ENCODE data around the gene OSBPL5.

OSBPL5 gene

DNA sequence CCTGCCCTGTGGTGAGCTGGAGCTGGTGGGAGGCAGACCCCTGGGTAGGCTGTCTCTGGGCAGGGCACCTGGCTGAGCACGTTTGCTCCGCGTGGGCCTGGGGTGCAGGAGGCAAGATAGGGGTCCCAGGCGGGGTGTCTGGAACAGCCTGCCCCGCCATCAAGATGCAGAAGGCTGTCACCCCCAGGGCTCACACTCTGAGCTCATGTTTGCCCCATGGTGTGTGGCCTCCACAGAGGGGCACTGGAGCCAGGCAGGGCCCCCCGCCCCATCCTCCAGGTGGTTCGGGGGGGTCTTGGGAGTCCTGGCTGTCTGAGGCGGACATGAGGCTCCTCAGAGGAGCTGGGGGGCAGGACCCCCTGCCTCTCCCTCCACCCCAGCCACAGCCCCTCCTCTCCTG lies 79.0 kb downstream of the OSBPL5 start:
- H3K4me3 ChIP-seq (ENCODE audit: low read length) = no peak overlapping the region
- TF ChIP-seq EZH2phosphoT487 (IDR thresholded peaks at IDR 0.05; ENCODE audit: borderline replicate concordance, low read length) = no peak
- TF ChIP-seq, protein P1, sequence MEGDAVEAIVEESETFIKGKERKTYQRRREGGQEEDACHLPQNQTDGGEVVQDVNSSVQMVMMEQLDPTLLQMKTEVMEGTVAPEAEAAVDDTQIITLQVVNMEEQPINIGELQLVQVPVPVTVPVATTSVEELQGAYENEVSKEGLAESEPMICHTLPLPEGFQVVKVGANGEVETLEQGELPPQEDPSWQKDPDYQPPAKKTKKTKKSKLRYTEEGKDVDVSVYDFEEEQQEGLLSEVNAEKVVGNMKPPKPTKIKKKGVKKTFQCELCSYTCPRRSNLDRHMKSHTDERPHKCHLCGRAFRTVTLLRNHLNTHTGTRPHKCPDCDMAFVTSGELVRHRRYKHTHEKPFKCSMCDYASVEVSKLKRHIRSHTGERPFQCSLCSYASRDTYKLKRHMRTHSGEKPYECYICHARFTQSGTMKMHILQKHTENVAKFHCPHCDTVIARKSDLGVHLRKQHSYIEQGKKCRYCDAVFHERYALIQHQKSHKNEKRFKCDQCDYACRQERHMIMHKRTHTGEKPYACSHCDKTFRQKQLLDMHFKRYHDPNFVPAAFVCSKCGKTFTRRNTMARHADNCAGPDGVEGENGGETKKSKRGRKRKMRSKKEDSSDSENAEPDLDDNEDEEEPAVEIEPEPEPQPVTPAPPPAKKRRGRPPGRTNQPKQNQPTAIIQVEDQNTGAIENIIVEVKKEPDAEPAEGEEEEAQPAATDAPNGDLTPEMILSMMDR (IDR thresholded peaks at IDR 0.05; ENCODE audit: low read depth, low read length, poor library complexity, severe bottlenecking) = no peak
- H3K27ac ChIP-seq (ENCODE audit: low read depth, low read length) = no peak overlapping the region
- H3K9me2 ChIP-seq (replicated peaks; ENCODE audit: control insufficient read depth, low read length) = no peaks in the 10 kb centered on the region
- H3K9me3 ChIP-seq (ENCODE audit: control insufficient read depth, insufficient read depth, low read length) = no peaks in the 10 kb centered on the region
- no peaks in the 10 kb centered on the region for H3F3A ChIP-seq (ENCODE audit: control insufficient read depth, insufficient read depth)
- no peaks in the 10 kb centered on the region for H3K4me1 ChIP-seq (ENCODE audit: control insufficient read depth, low read length)
- no peak overlapping the region for H3K4me2 ChIP-seq (ENCODE audit: low read length)
- no peaks in the 10 kb centered on the region for H3K79me2 ChIP-seq (ENCODE audit: control insufficient read depth, low read length)
- no peaks in the 10 kb centered on the region for H4K20me1 ChIP-seq (ENCODE audit: control insufficient read depth, insufficient read depth, low read depth, low read length)
- no peaks in the 10 kb centered on the region for H3K27me3 ChIP-seq (ENCODE audit: control insufficient read depth, low read length)
- no peaks in the 10 kb centered on the region for H3K36me3 ChIP-seq (ENCODE audit: control insufficient read depth, low read length)

DNA sequence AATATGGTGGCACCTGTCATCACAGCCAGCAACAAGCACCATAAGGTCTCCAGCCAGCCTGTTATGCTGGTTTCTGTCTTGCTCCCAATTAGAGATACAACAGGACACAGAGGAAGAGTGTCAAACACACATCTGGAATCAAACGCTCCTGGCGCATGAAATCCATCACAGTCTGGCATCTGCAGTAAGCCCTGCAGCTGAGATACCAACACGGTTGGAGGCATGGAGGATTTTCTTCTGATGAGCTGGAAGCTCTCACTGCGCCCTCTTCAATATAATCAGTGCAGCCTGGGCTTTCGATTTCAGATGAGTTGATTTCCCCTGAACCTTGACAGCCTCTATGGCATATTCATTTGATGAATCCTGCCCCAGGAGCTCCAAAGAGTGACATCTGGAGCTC lies 80.1 kb downstream of the OSBPL5 start:
- Histone ChIP-seq H4K20me1 (ENCODE audit: control insufficient read depth, insufficient read depth, low read depth, low read length) (no peaks in the 10 kb centered on the region), H3K4me2 (ENCODE audit: low read length) (no peak overlapping the region), H3K27ac (ENCODE audit: low read depth, low read length) (no peak overlapping the region), H3K9me2 (replicated peaks; ENCODE audit: control insufficient read depth, low read length) (no peaks in the 10 kb centered on the region), H3K4me1 (ENCODE audit: control insufficient read depth, low read length) (no peaks in the 10 kb centered on the region), H3K9me3 (ENCODE audit: control insufficient read depth, insufficient read depth, low read length) (no peaks in the 10 kb centered on the region), H3K36me3 (ENCODE audit: control insufficient read depth, low read length) (no peaks in the 10 kb centered on the region), H3F3A (ENCODE audit: control insufficient read depth, insufficient read depth) (no peaks in the 10 kb centered on the region), H3K79me2 (ENCODE audit: control insufficient read depth, low read length) (no peaks in the 10 kb centered on the region), H3K27me3 (ENCODE audit: control insufficient read depth, low read length) (no peaks in the 10 kb centered on the region), H3K4me3 (ENCODE audit: low read length) (no peak overlapping the region)
- TF ChIP-seq, protein P1 (IDR thresholded peaks at IDR 0.05; ENCODE audit: low read depth, low read length, poor library complexity, severe bottlenecking) = no peak
- TF ChIP-seq EZH2phosphoT487 (IDR thresholded peaks at IDR 0.05; ENCODE audit: borderline replicate concordance, low read length) = no peak

DNA sequence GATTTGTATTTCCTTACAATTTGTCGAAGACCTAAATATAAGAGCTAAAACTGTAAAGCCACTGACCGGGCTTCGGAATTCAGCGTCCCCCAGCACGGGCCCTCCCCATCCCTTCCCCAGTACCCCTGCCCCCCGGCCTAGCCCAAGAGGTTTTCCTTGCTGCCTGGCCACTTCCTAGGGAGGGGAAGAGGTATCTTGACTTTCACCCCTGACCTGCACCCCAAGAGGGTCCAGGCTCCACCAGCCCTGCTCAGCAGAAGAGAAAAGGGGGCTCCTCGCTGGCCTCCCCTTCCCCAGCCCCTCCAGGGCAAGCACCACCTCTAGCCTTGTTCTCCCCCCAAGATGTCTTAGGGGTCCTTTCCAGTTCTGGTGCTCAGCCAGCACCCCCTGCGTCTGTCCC lies 81.8 kb downstream of the OSBPL5 start:
- TF ChIP-seq, protein P1 (IDR thresholded peaks at IDR 0.05; ENCODE audit: low read depth, low read length, poor library complexity, severe bottlenecking) = no peak
- TF ChIP-seq EZH2phosphoT487 (IDR thresholded peaks at IDR 0.05; ENCODE audit: borderline replicate concordance, low read length) = no peak
- no peak overlapping the region for H3K4me3 ChIP-seq (ENCODE audit: low read length)
- H3K9me3 ChIP-seq (ENCODE audit: control insufficient read depth, insufficient read depth, low read length) = no peaks in the 10 kb centered on the region
- no peak overlapping the region for H3K4me2 ChIP-seq (ENCODE audit: low read length)
- H3K27me3 ChIP-seq (ENCODE audit: control insufficient read depth, low read length) = no peaks in the 10 kb centered on the region
- no peaks in the 10 kb centered on the region for H3K9me2 ChIP-seq (replicated peaks; ENCODE audit: control insufficient read depth, low read length)
- no peaks in the 10 kb centered on the region for H3K4me1 ChIP-seq (ENCODE audit: control insufficient read depth, low read length)
- no peaks in the 10 kb centered on the region for H3K79me2 ChIP-seq (ENCODE audit: control insufficient read depth, low read length)
- H3K27ac ChIP-seq (ENCODE audit: low read depth, low read length) = no peak overlapping the region
- no peaks in the 10 kb centered on the region for H3K36me3 ChIP-seq (ENCODE audit: control insufficient read depth, low read length)
- H4K20me1 ChIP-seq (ENCODE audit: control insufficient read depth, insufficient read depth, low read depth, low read length) = no peaks in the 10 kb centered on the region
- no peaks in the 10 kb centered on the region for H3F3A ChIP-seq (ENCODE audit: control insufficient read depth, insufficient read depth)

DNA sequence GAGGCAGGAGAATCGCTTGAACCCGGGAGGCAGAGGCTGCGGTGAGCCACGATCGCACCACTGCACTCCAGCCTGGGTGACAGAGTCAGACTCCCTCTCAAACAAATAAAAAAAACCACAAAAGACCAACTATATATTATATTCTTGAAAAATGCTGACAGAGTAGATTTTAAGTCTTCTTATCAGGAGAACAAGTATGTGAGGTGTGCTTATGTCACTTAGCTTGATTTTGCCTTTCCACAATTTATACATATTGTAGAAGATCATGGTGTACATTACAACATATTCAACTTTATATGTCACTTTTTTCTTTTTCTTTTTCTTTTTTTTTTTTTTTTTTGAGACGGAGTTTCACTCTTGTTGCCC lies 83.7 kb downstream of the OSBPL5 start:
- no peaks in the 10 kb centered on the region for H3F3A ChIP-seq (ENCODE audit: control insufficient read depth, insufficient read depth)
- no peaks in the 10 kb centered on the region for H3K36me3 ChIP-seq (ENCODE audit: control insufficient read depth, low read length)
- no peaks in the 10 kb centered on the region for H3K9me2 ChIP-seq (replicated peaks; ENCODE audit: control insufficient read depth, low read length)
- H3K4me2 ChIP-seq (ENCODE audit: low read length) = no peak overlapping the region
- H3K27me3 ChIP-seq (ENCODE audit: control insufficient read depth, low read length) = no peaks in the 10 kb centered on the region
- H3K27ac ChIP-seq (ENCODE audit: low read depth, low read length) = no peak overlapping the region
- no peaks in the 10 kb centered on the region for H4K20me1 ChIP-seq (ENCODE audit: control insufficient read depth, insufficient read depth, low read depth, low read length)
- no peak overlapping the region for H3K4me3 ChIP-seq (ENCODE audit: low read length)
- H3K79me2 ChIP-seq (ENCODE audit: control insufficient read depth, low read length) = no peaks in the 10 kb centered on the region
- H3K9me3 ChIP-seq (ENCODE audit: control insufficient read depth, insufficient read depth, low read length) = no peaks in the 10 kb centered on the region
- no peaks in the 10 kb centered on the region for H3K4me1 ChIP-seq (ENCODE audit: control insufficient read depth, low read length)
- TF ChIP-seq EZH2phosphoT487 (IDR thresholded peaks at IDR 0.05; ENCODE audit: borderline replicate concordance, low read length) = no peak
- TF ChIP-seq, protein P1 (IDR thresholded peaks at IDR 0.05; ENCODE audit: low read depth, low read length, poor library complexity, severe bottlenecking) = no peak
